Upper lobe of left lung (tissue), 6 donors: ENCODE data around the gene PDGFC. TPM values are rescaled to one million over a fixed set of nuclear protein-coding genes. Genes with fewer than 3 reads are reported as not detected.

Experiments used
- ATAC-seq, 2 donors: fragments of 200-7000 bp; cut with Tn5 transposase; one replicate each; pipeline ENCODE4 v1.9.1; 2022; ENCODE audit warnings: mild to moderate bottlenecking in 2 of 2, moderate library complexity in 2 of 2; ENCODE audit not compliant: low FRiP score in 2 of 2
- DNase-seq, 2 donors: peaks; one replicate each; pipeline ENCODE4 v3.0.0-alpha.2; 2019 to 2020
- H3K27ac ChIP-seq, 4 donors: fragments of 200-600 bp; sonication (generic); one replicate each; pipeline ENCODE4 v1.5.1; 2016 to 2019
- H3K27me3 ChIP-seq, 4 donors: fragments of 200-600 bp; sonication (generic); one replicate each; pipeline ENCODE4 v1.5.1; 2017 to 2019
- H3K36me3 ChIP-seq, 4 donors: fragments of 200-600 bp; sonication (generic); one replicate each; pipeline ENCODE4 v1.5.1; 2016 to 2019
- H3K4me1 ChIP-seq, 4 donors: fragments of 200-600 bp; sonication (generic); one replicate each; pipeline ENCODE4 v1.5.1; 2018 to 2019
- H3K4me3 ChIP-seq, 4 donors: fragments of 200-600 bp; sonication (generic); one replicate each; pipeline ENCODE4 v1.5.1; 2017 to 2019; ENCODE audit warnings: mild to moderate bottlenecking in 2 of 4, moderate library complexity in 1 of 4
- H3K9me3 ChIP-seq, 4 donors: fragments of 200-600 bp; sonication (generic); one replicate each; pipeline ENCODE4 v1.5.1; 2018 to 2019
- CTCF ChIP-seq, 6 experiments: fragments of 450-650 bp in 4 of 6; fragments of 200-600 bp in 2 of 6; sonication (generic) in 2 of 6; IDR thresholded peaks; one replicate each; pipeline ENCODE4 v1.5.1; 2016 to 2019; ENCODE audit warnings: antibody characterized with exemption in 6 of 6
- EP300 ChIP-seq, 4 donors: sonication (generic); formaldehyde crosslinking; IDR thresholded peaks; one replicate each; pipeline ENCODE4 v1.5.1; 2017; ENCODE audit warnings: antibody characterized with exemption in 4 of 4, control low read depth in 2 of 4
- POLR2A ChIP-seq, 4 donors: fragments of 450-650 bp; IDR thresholded peaks; one replicate each; pipeline ENCODE4 v1.5.1; 2016 to 2017; ENCODE audit warnings: antibody characterized with exemption in 4 of 4, mild to moderate bottlenecking in 2 of 4
- POLR2AphosphoS5 ChIP-seq, 2 donors: sonication (generic); formaldehyde crosslinking; IDR thresholded peaks; one replicate each; pipeline ENCODE4 v1.5.1; 2017; ENCODE audit warnings: antibody characterized with exemption in 2 of 2
- WGBS, 2 donors: methylation state at CpG; one replicate each; pipeline ENCODE4 v1.1.5; 2017 to 2018; 5-methylcytosine and 5-hydroxymethylcytosine counted together
- total RNA-seq, 6 donors: library from RNA; depleted of rRNA in 4 of 6; stranded (reverse); fragments of >200 nt in 4 of 6; gene quantifications; one replicate each; pipeline versions ENCODE4 v1.1.0 to v1.2.1, GENCODE V29; 2016 to 2021
- donor health status: DM: no; HTN: no; CAD: no; lungs with moderate emphysema.
- donor health status: DM: no; HTN: yes; CAD: no; lungs with severe emphysema.

PDGFC gene
- total RNA-seq, 6 donors from 2014 or later = 14.4 to 39.9 (median 28.5) TPM

GRCh38 chr4:156799121-156799589, 172.4 kb downstream of the PDGFC start:
- ATAC-seq = no peak
- no peak overlapping the region for H3K4me3 ChIP-seq
- no peak overlapping the region for H3K27ac ChIP-seq
- no peaks in the 10 kb centered on the region for H3K9me3 ChIP-seq
- DNase-seq = no peak
- WGBS, 2 donors = 56 to 63% methylated on average over 1 of the region's 1 CpG
- no peaks in the 10 kb centered on the region for H3K27me3 ChIP-seq
- no peaks in the 10 kb centered on the region for H3K36me3 ChIP-seq
- no peak for TF ChIP-seq POLR2AphosphoS5 (IDR thresholded peaks at IDR 0.05)
- no peak for TF ChIP-seq CTCF (IDR thresholded peaks at IDR 0.05)
- no peak for TF ChIP-seq EP300 (IDR thresholded peaks at IDR 0.05)
- no peak for TF ChIP-seq POLR2A (IDR thresholded peaks at IDR 0.05)
- H3K4me1 ChIP-seq = peaks cover 0 to 4% (median 0%) of the 10 kb centered on the region in 4 donors

GRCh38 chr4:156798438-156798837, 173.2 kb downstream of the PDGFC start:
- ATAC-seq (no peak), DNase-seq (no peak)
- H3K36me3 ChIP-seq = no peaks in the 10 kb centered on the region
- no peaks in the 10 kb centered on the region for H3K9me3 ChIP-seq
- no peak overlapping the region for H3K4me3 ChIP-seq
- H3K27ac ChIP-seq = no peak overlapping the region
- H3K4me1 ChIP-seq = peaks cover 0 to 4% (median 0%) of the 10 kb centered on the region in 4 donors
- WGBS, 2 donors = 97 to 100% methylated on average over 1 of the region's 1 CpG
- TF ChIP-seq POLR2AphosphoS5 (IDR thresholded peaks at IDR 0.05) (no peak), CTCF (IDR thresholded peaks at IDR 0.05) (no peak), POLR2A (IDR thresholded peaks at IDR 0.05) (no peak), EP300 (IDR thresholded peaks at IDR 0.05) (no peak)
- no peaks in the 10 kb centered on the region for H3K27me3 ChIP-seq

- H3K4me1 ChIP-seq = peaks cover 0 to 4% (median 0%) of the 10 kb centered on the region in 4 donors
- H3K9me3 ChIP-seq = no peaks in the 10 kb centered on the region
- ATAC-seq (no peak), DNase-seq (no peak)
- no peak overlapping the region for H3K27ac ChIP-seq
- H3K27me3 ChIP-seq = no peaks in the 10 kb centered on the region
- no peak overlapping the region for H3K4me3 ChIP-seq
- 85 to 91% methylated on average over 5 of the region's 5 CpGs for WGBS, 2 donors
- TF ChIP-seq CTCF (IDR thresholded peaks at IDR 0.05) (no peak), POLR2A (IDR thresholded peaks at IDR 0.05) (no peak), POLR2AphosphoS5 (IDR thresholded peaks at IDR 0.05) (no peak), EP300 (IDR thresholded peaks at IDR 0.05) (no peak)
- H3K36me3 ChIP-seq = no peaks in the 10 kb centered on the region
Measured at GRCh38 chr4:156797206-156797605, 174.4 kb downstream of the PDGFC start.

GRCh38 chr4:156795727-156796126, 175.9 kb downstream of the PDGFC start:
- DNase-seq = no peak
- no peak for TF ChIP-seq CTCF (IDR thresholded peaks at IDR 0.05)
- no peak for TF ChIP-seq POLR2AphosphoS5 (IDR thresholded peaks at IDR 0.05)
- TF ChIP-seq EP300 (IDR thresholded peaks at IDR 0.05) = no peak
- TF ChIP-seq POLR2A (IDR thresholded peaks at IDR 0.05) = no peak
- no peak overlapping the region for H3K27ac ChIP-seq
- peaks cover 0 to 4% (median 0%) of the 10 kb centered on the region in 4 donors for H3K4me1 ChIP-seq
- no peak overlapping the region for H3K4me3 ChIP-seq
- no peaks in the 10 kb centered on the region for H3K27me3 ChIP-seq
- 46 to 70% methylated on average over 2 of the region's 2 CpGs for WGBS, 2 donors
- no peaks in the 10 kb centered on the region for H3K36me3 ChIP-seq
- H3K9me3 ChIP-seq = no peaks in the 10 kb centered on the region
- ATAC-seq = no peak

GRCh38 chr4:156794863-156795262, 176.7 kb downstream of the PDGFC start:
- DNase-seq = no peak
- Histone ChIP-seq H3K36me3 (no peaks in the 10 kb centered on the region), H3K4me1 (peaks cover 0 to 4% (median 0%) of the 10 kb centered on the region in 4 donors), H3K27me3 (no peaks in the 10 kb centered on the region), H3K4me3 (no peak overlapping the region), H3K9me3 (no peaks in the 10 kb centered on the region), H3K27ac (no peak overlapping the region)
- no peak for TF ChIP-seq POLR2AphosphoS5 (IDR thresholded peaks at IDR 0.05)
- TF ChIP-seq EP300 (IDR thresholded peaks at IDR 0.05) = no peak
- no peak for TF ChIP-seq CTCF (IDR thresholded peaks at IDR 0.05)
- TF ChIP-seq POLR2A (IDR thresholded peaks at IDR 0.05) = no peak
- WGBS, 2 donors = 73 to 74% methylated on average over 4 of the region's 4 CpGs
- ATAC-seq = no peak
